Suprapubic skin (tissue), 4 donors: ENCODE measurements around the gene ZNF362. TPM values are rescaled to one million over a fixed set of nuclear protein-coding genes. Genes with fewer than 3 reads are reported as not detected.

Source experiments
- DNase-seq, 2 donors: peaks; one replicate each; pipeline ENCODE4 v3.0.0-alpha.2; 2019; ENCODE audit warnings: low spot score in 2 of 2
- H3K27ac ChIP-seq: fragments of 200-600 bp; sonication (generic); one replicate; pipeline ENCODE4 v1.5.1; 2019
- H3K27me3 ChIP-seq: fragments of 200-600 bp; sonication (generic); one replicate; pipeline ENCODE4 v1.5.1; 2019
- H3K36me3 ChIP-seq: fragments of 200-600 bp; sonication (generic); one replicate; pipeline ENCODE4 v1.5.1; 2019
- H3K4me1 ChIP-seq: fragments of 200-600 bp; sonication (generic); one replicate; pipeline ENCODE4 v1.5.1; 2019
- H3K4me3 ChIP-seq: fragments of 200-600 bp; sonication (generic); one replicate; pipeline ENCODE4 v1.5.1; 2019; ENCODE audit warnings: mild to moderate bottlenecking
- H3K9me3 ChIP-seq: fragments of 200-600 bp; sonication (generic); one replicate; pipeline ENCODE4 v1.5.1; 2019
- CTCF ChIP-seq, 2 donors: fragments of 200-600 bp in 1 of 2; fragments of 450-650 bp in 1 of 2; sonication (generic) in 1 of 2; IDR thresholded peaks; one replicate each; pipeline ENCODE4 v1.5.1; 2016 to 2019; ENCODE audit warnings: antibody characterized with exemption in 2 of 2, mild to moderate bottlenecking in 1 of 2, moderate library complexity in 1 of 2
- EP300 ChIP-seq: sonication (generic); formaldehyde crosslinking; IDR thresholded peaks from one replicate; pipeline ENCODE4 v1.6.1; 2017; ENCODE audit warnings: antibody characterized with exemption
- POLR2A ChIP-seq, 2 donors: fragments of 450-650 bp; IDR thresholded peaks; one replicate each; pipeline ENCODE4 v1.6.1; 2017; ENCODE audit warnings: antibody characterized with exemption in 2 of 2, mild to moderate bottlenecking in 2 of 2, moderate library complexity in 2 of 2
- POLR2AphosphoS5 ChIP-seq, 3 donors: sonication (generic); formaldehyde crosslinking; IDR thresholded peaks; one replicate each; pipeline ENCODE4 v1.6.1; 2017; ENCODE audit warnings: antibody characterized with exemption in 3 of 3
- WGBS: methylation state at CpG from one replicate; pipeline ENCODE4 v1.1.5; 2018; 5-methylcytosine and 5-hydroxymethylcytosine counted together
- total RNA-seq, 4 donors: library from RNA; depleted of rRNA; stranded (reverse); fragments of >200 nt; gene quantifications; one replicate each; pipeline ENCODE4 v1.1.0, GENCODE V29; 2016

Gene ZNF362
- total RNA-seq, 4 donors from 2014 or later, result 18.7 to 23.9 (median 21.9) TPM

- Histone ChIP-seq H3K27ac (no peak overlapping the region), H3K4me1 (no peaks in the 10 kb centered on the region), H3K9me3 (no peaks in the 10 kb centered on the region), H3K27me3 (no peaks in the 10 kb centered on the region), H3K36me3 (peaks cover 19% of the 10 kb centered on the region), H3K4me3 (no peak overlapping the region)
- 85% methylated on average over 9 of the region's 9 CpGs for WGBS
- no peak for TF ChIP-seq EP300
- no peak for TF ChIP-seq POLR2A (IDR thresholded peaks at IDR 0.05)
- no peak for TF ChIP-seq POLR2AphosphoS5 (IDR thresholded peaks at IDR 0.05)
- TF ChIP-seq CTCF (IDR thresholded peaks at IDR 0.05), result no peak
- DNase-seq, result no peak
Measured at GRCh38 chr1:33319186-33319948, 63.1 kb downstream of the ZNF362 start.

- DNase-seq, result no peak
- no peak overlapping the region for H3K4me3 ChIP-seq
- 74% methylated on average over 5 of the region's 12 CpGs for WGBS
- no peak overlapping the region for H3K27ac ChIP-seq
- no peak for TF ChIP-seq POLR2A (IDR thresholded peaks at IDR 0.05)
- no peak for TF ChIP-seq CTCF (IDR thresholded peaks at IDR 0.05)
- TF ChIP-seq POLR2AphosphoS5 (IDR thresholded peaks at IDR 0.05), result no peak
- TF ChIP-seq EP300, result no peak
- H3K27me3 ChIP-seq, result no peaks in the 10 kb centered on the region
- H3K9me3 ChIP-seq, result no peaks in the 10 kb centered on the region
- no peaks in the 10 kb centered on the region for H3K4me1 ChIP-seq
- H3K36me3 ChIP-seq, result peaks cover 26% of the 10 kb centered on the region
Measured at GRCh38 chr1:33319949-33320618, 63.8 kb downstream of the ZNF362 start.

GRCh38 chr1:33320619-33321165 is 64.4 kb downstream of the ZNF362 start, which contains the start of gene A3GALT2:
Gene A3GALT2 (minus strand): TSS chr1:33321098. CDS start chr1:33321098, 0 bp downstream.
- H3K4me1 ChIP-seq, result no peaks in the 10 kb centered on the region
- no peak within 1 kb of the TSS for H3K4me3 ChIP-seq
- TF ChIP-seq CTCF (IDR thresholded peaks at IDR 0.05) (no peak), EP300 (no peak)
- no peaks in the 10 kb centered on the region for H3K9me3 ChIP-seq
- H3K36me3 ChIP-seq, result peaks cover 32% of the 10 kb centered on the region
- no peak for DNase-seq
- no peak within 1 kb of the TSS for H3K27ac ChIP-seq
- H3K27me3 ChIP-seq, result no peaks in the 10 kb centered on the region
- WGBS, result 75% methylated on average over 8 of the region's 8 CpGs

GRCh38 chr1:33321178-33321577 is 64.9 kb downstream of the ZNF362 start:
- H3K36me3 ChIP-seq, result peaks cover 37% of the 10 kb centered on the region
- DNase-seq, result no peak
- no peaks in the 10 kb centered on the region for H3K4me1 ChIP-seq
- H3K27me3 ChIP-seq, result no peaks in the 10 kb centered on the region
- H3K4me3 ChIP-seq, result no peak overlapping the region
- no peak for TF ChIP-seq POLR2A (IDR thresholded peaks at IDR 0.05)
- no peak for TF ChIP-seq POLR2AphosphoS5 (IDR thresholded peaks at IDR 0.05)
- TF ChIP-seq EP300, result no peak
- TF ChIP-seq CTCF (IDR thresholded peaks at IDR 0.05), result no peak
- H3K27ac ChIP-seq, result no peak overlapping the region
- 72% methylated on average over 5 of the region's 5 CpGs for WGBS
- H3K9me3 ChIP-seq, result no peaks in the 10 kb centered on the region

GRCh38 chr1:33322109-33322508 is 65.8 kb downstream of the ZNF362 start:
- no peaks in the 10 kb centered on the region for H3K9me3 ChIP-seq
- H3K36me3 ChIP-seq, result peaks cover 46% of the 10 kb centered on the region
- no peaks in the 10 kb centered on the region for H3K27me3 ChIP-seq
- no peak for DNase-seq
- no peak overlapping the region for H3K4me3 ChIP-seq
- WGBS, result 79% methylated on average over 6 of the region's 6 CpGs
- no peaks in the 10 kb centered on the region for H3K4me1 ChIP-seq
- no peak for TF ChIP-seq POLR2A (IDR thresholded peaks at IDR 0.05)
- no peak for TF ChIP-seq EP300
- no peak for TF ChIP-seq CTCF (IDR thresholded peaks at IDR 0.05)
- TF ChIP-seq POLR2AphosphoS5 (IDR thresholded peaks at IDR 0.05), result no peak
- H3K27ac ChIP-seq, result no peak overlapping the region
